CD1c-positive myeloid dendritic cell (primary cell): ENCODE results near the gene RNH1.

Source experiments
- DNase-seq: peaks from one replicate; pipeline ENCODE4 v3.0.0-alpha.2; 2016; ENCODE audit errors: extremely low spot score

The RNH1 gene

GRCh38 chr11:506995-507726 is at the start of gene RNH1:
TSS of gene RNH1 (minus strand) at chr11:507242. CDS start at chr11:502162, 5,080 bp downstream.
- peak; percentile 99 for DNase-seq

GRCh38 chr11:555780-556661 is 49.0 kb upstream of the RNH1 start:
- peak; percentile 7 for DNase-seq

- no peak for DNase-seq
These were observed 48.3 kb upstream of the RNH1 start for GRCh38 chr11:555227-555779.

GRCh38 chr11:554428-555226 is 47.6 kb upstream of the RNH1 start:
- peak; percentile 76 for DNase-seq

GRCh38 chr11:553988-554340 is 46.9 kb upstream of the RNH1 start:
- no peak for DNase-seq

- DNase-seq, result no peak
These were observed 46.3 kb upstream of the RNH1 start for GRCh38 chr11:553083-553987.

GRCh38 chr11:551596-551995 is 44.6 kb upstream of the RNH1 start:
- DNase-seq, result no peak

- no peak for DNase-seq
These were observed 44.1 kb upstream of the RNH1 start for GRCh38 chr11:551131-551530.

- no peak for DNase-seq
These were observed 43.7 kb upstream of the RNH1 start for GRCh38 chr11:550746-551085.

- DNase-seq, result no peak
These were observed 43.1 kb upstream of the RNH1 start for GRCh38 chr11:550021-550745.

GRCh38 chr11:548700-549603 is 41.9 kb upstream of the RNH1 start:
- DNase-seq, result no peak

- DNase-seq, result no peak
These were observed 38.1 kb upstream of the RNH1 start for GRCh38 chr11:545171-545570.

GRCh38 chr11:544817-545166 is 37.8 kb upstream of the RNH1 start:
- no peak for DNase-seq

- no peak for DNase-seq
These were observed 34.4 kb upstream of the RNH1 start for GRCh38 chr11:541433-541885.

- no peak for DNase-seq
These were observed 33.8 kb upstream of the RNH1 start for GRCh38 chr11:540583-541432.

GRCh38 chr11:539971-540481 is 33.0 kb upstream of the RNH1 start:
- no peak for DNase-seq

- no peak for DNase-seq
These were observed 31.5 kb upstream of the RNH1 start for GRCh38 chr11:538431-539051.
